NT2/D1 (cell line): Measurements from ENCODE around the gene VLDLR.

Experiments
- DNase-seq: peaks from one replicate; pipeline ENCODE4 v3.0.0-alpha.2; 2011; ENCODE audit warnings: low read depth, low spot score
- H3K27me3 ChIP-seq: 2 replicates; pipeline ENCODE4 v1.6.0; 2011; ENCODE audit warnings: mild to moderate bottlenecking; ENCODE audit not compliant: insufficient read length, insufficient read depth
- H3K36me3 ChIP-seq: 2 replicates; pipeline ENCODE4 v1.6.1; 2011; ENCODE audit warnings: mild to moderate bottlenecking, low read length, mixed read lengths; ENCODE audit not compliant: insufficient read depth, insufficient read length
- H3K4me1 ChIP-seq: 2 replicates; pipeline ENCODE4 v1.5.1; 2011; ENCODE audit not compliant: insufficient read depth, insufficient read length
- H3K4me3 ChIP-seq: 2 replicates; pipeline ENCODE4 v1.5.1; 2011; ENCODE audit warnings: low read depth; ENCODE audit not compliant: insufficient read length
- H3K9ac ChIP-seq: 2 replicates; pipeline ENCODE4 v1.6.0; 2011; ENCODE audit warnings: low read depth; ENCODE audit not compliant: insufficient read length
- H3K9me3 ChIP-seq: 2 replicates; pipeline ENCODE4 v1.5.1; 2011; ENCODE audit warnings: mild to moderate bottlenecking, low read length; ENCODE audit not compliant: insufficient read depth
- SUZ12 ChIP-seq: IDR thresholded peaks from 2 replicates; pipeline ENCODE4 v1.6.1; 2011; ENCODE audit not compliant: insufficient read length, insufficient read depth; ENCODE audit errors: extremely low read depth
- YY1 ChIP-seq: IDR thresholded peaks from 2 replicates; pipeline ENCODE4 v1.6.1; 2011; ENCODE audit not compliant: insufficient read length, insufficient read depth
- ZNF274 ChIP-seq: IDR thresholded peaks from 2 replicates; pipeline ENCODE4 v1.6.1; 2011; ENCODE audit warnings: mild to moderate bottlenecking, low read depth, low read length

VLDLR gene

GRCh38 chr9:2597483-2597882 is 24.1 kb upstream of the VLDLR start:
- Histone ChIP-seq H3K9ac (no peak overlapping the region), H3K36me3 (peaks cover 4% of the 10 kb centered on the region), H3K27me3 (no peaks in the 10 kb centered on the region), H3K4me3 (no peak overlapping the region), H3K9me3 (peaks cover 9% of the 10 kb centered on the region; the same call in 1 of the 2 replicates), H3K4me1 (no peaks in the 10 kb centered on the region)
- DNase-seq, result no peak
- TF ChIP-seq YY1, result no peak
- TF ChIP-seq ZNF274, result no peak
- no peak for TF ChIP-seq SUZ12

GRCh38 chr9:2599896-2600295 is 21.7 kb upstream of the VLDLR start:
- Histone ChIP-seq H3K9ac (no peak overlapping the region), H3K36me3 (no peaks in the 10 kb centered on the region), H3K27me3 (no peaks in the 10 kb centered on the region), H3K9me3 (no peaks in the 10 kb centered on the region), H3K4me3 (no peak overlapping the region), H3K4me1 (no peaks in the 10 kb centered on the region)
- TF ChIP-seq SUZ12 (no peak), YY1 (no peak), ZNF274 (no peak)
- DNase-seq, result no peak

GRCh38 chr9:2600307-2600706 is 21.3 kb upstream of the VLDLR start:
- Histone ChIP-seq H3K36me3 (no peaks in the 10 kb centered on the region), H3K4me3 (no peak overlapping the region), H3K4me1 (no peaks in the 10 kb centered on the region), H3K9me3 (no peaks in the 10 kb centered on the region), H3K9ac (no peak overlapping the region), H3K27me3 (no peaks in the 10 kb centered on the region)
- DNase-seq, result no peak
- no peak for TF ChIP-seq YY1
- TF ChIP-seq ZNF274, result no peak
- TF ChIP-seq SUZ12, result no peak

GRCh38 chr9:2601785-2602378 is 19.7 kb upstream of the VLDLR start:
- H3K9me3 ChIP-seq, result no peaks in the 10 kb centered on the region
- H3K36me3 ChIP-seq, result no peaks in the 10 kb centered on the region
- no peaks in the 10 kb centered on the region for H3K4me1 ChIP-seq
- no peak overlapping the region for H3K4me3 ChIP-seq
- H3K27me3 ChIP-seq, result no peaks in the 10 kb centered on the region
- no peak for DNase-seq
- no peak overlapping the region for H3K9ac ChIP-seq
- TF ChIP-seq YY1 (no peak), ZNF274 (no peak), SUZ12 (no peak)

GRCh38 chr9:2602704-2603116 is 18.9 kb upstream of the VLDLR start:
- Histone ChIP-seq H3K9me3 (no peaks in the 10 kb centered on the region), H3K4me1 (no peaks in the 10 kb centered on the region), H3K4me3 (no peak overlapping the region), H3K27me3 (no peaks in the 10 kb centered on the region), H3K36me3 (no peaks in the 10 kb centered on the region), H3K9ac (no peak overlapping the region)
- TF ChIP-seq YY1, result no peak
- no peak for TF ChIP-seq ZNF274
- TF ChIP-seq SUZ12, result no peak
- DNase-seq, result no peak

GRCh38 chr9:2603621-2604020 is 18.0 kb upstream of the VLDLR start:
- Histone ChIP-seq H3K27me3 (no peaks in the 10 kb centered on the region), H3K36me3 (no peaks in the 10 kb centered on the region), H3K9me3 (no peaks in the 10 kb centered on the region), H3K4me1 (no peaks in the 10 kb centered on the region), H3K9ac (no peak overlapping the region), H3K4me3 (no peak overlapping the region)
- no peak for TF ChIP-seq YY1
- TF ChIP-seq ZNF274, result no peak
- TF ChIP-seq SUZ12, result no peak
- DNase-seq, result no peak

- Histone ChIP-seq H3K4me3 (no peak overlapping the region), H3K27me3 (no peaks in the 10 kb centered on the region), H3K36me3 (no peaks in the 10 kb centered on the region), H3K9me3 (no peaks in the 10 kb centered on the region), H3K4me1 (no peaks in the 10 kb centered on the region), H3K9ac (no peak overlapping the region)
- DNase-seq, result no peak
- TF ChIP-seq SUZ12, result no peak
- TF ChIP-seq ZNF274, result no peak
- TF ChIP-seq YY1, result no peak
These were observed 16.3 kb upstream of the VLDLR start for GRCh38 chr9:2605246-2605645.
